ENCODE data around the gene KRTAP6-1.

The KRTAP6-1 gene

GRCh38 chr21:30613836-30614235 is at the start of gene KRTAP6-1:
KRTAP6-1 (minus strand) TSS chr21:30613930; CDS start chr21:30613904, 26 bp downstream.
- DNase-seq (ENCODE audit: extremely low read depth in 1 of 2, low read depth in 1 of 2) = no peak

- DNase-seq (ENCODE audit: extremely low read depth in 1 of 2, low read depth in 1 of 2) = no peak
These were observed 39.2 kb upstream of the KRTAP6-1 start for GRCh38 chr21:30652891-30653290.

- DNase-seq (ENCODE audit: extremely low read depth in 1 of 2, low read depth in 1 of 2) = no peak
These were observed 33.2 kb upstream of the KRTAP6-1 start for GRCh38 chr21:30646904-30647414.

GRCh38 chr21:30642564-30642963 is 28.8 kb upstream of the KRTAP6-1 start, which contains the start of gene KRTAP20-3:
KRTAP20-3 (plus strand) TSS chr21:30642864.
- no peak for DNase-seq (ENCODE audit: extremely low read depth in 1 of 2, low read depth in 1 of 2)

- no peak for DNase-seq (ENCODE audit: extremely low read depth in 1 of 2, low read depth in 1 of 2)
These were observed 25.0 kb upstream of the KRTAP6-1 start for GRCh38 chr21:30638686-30639085.

GRCh38 chr21:30634906-30635305 is 21.2 kb upstream of the KRTAP6-1 start, which contains the start of gene KRTAP20-2:
KRTAP20-2 (plus strand) TSS chr21:30635206; CDS start chr21:30635264, 58 bp downstream.
- no peak for DNase-seq (ENCODE audit: extremely low read depth in 1 of 2, low read depth in 1 of 2)

- DNase-seq (ENCODE audit: extremely low read depth in 1 of 2, low read depth in 1 of 2) = no peak
These were observed 15.5 kb upstream of the KRTAP6-1 start for GRCh38 chr21:30629200-30629599.

GRCh38 chr21:30628109-30628508 is 14.4 kb upstream of the KRTAP6-1 start:
- DNase-seq (ENCODE audit: extremely low read depth in 1 of 2, low read depth in 1 of 2) = no peak

- no peak for DNase-seq (ENCODE audit: extremely low read depth in 1 of 2, low read depth in 1 of 2)
These were observed 11.9 kb upstream of the KRTAP6-1 start for GRCh38 chr21:30625449-30626165.

GRCh38 chr21:30623362-30623761 is 9.6 kb upstream of the KRTAP6-1 start:
- DNase-seq (ENCODE audit: extremely low read depth in 1 of 2, low read depth in 1 of 2) = no peak

GRCh38 chr21:30620522-30620921 is 6.8 kb upstream of the KRTAP6-1 start, which contains the start of gene KRTAP20-4:
KRTAP20-4 (plus strand) TSS chr21:30620627.
- no peak for DNase-seq (ENCODE audit: extremely low read depth in 1 of 2, low read depth in 1 of 2)

GRCh38 chr21:30620080-30620479 is 6.3 kb upstream of the KRTAP6-1 start:
- DNase-seq (ENCODE audit: extremely low read depth in 1 of 2, low read depth in 1 of 2) = no peak

GRCh38 chr21:30616125-30616524 is 2.4 kb upstream of the KRTAP6-1 start, which contains the start of gene KRTAP20-1:
KRTAP20-1 (plus strand) TSS chr21:30616425; CDS start chr21:30616455, 30 bp downstream.
- DNase-seq (ENCODE audit: extremely low read depth in 1 of 2, low read depth in 1 of 2) = no peak

GRCh38 chr21:30615199-30615598 is 1.5 kb upstream of the KRTAP6-1 start:
- DNase-seq (ENCODE audit: extremely low read depth in 1 of 2, low read depth in 1 of 2) = no peak

GRCh38 chr21:30612132-30612531 is 1.6 kb downstream of the KRTAP6-1 start:
- no peak for DNase-seq (ENCODE audit: extremely low read depth in 1 of 2, low read depth in 1 of 2)

- DNase-seq (ENCODE audit: extremely low read depth in 1 of 2, low read depth in 1 of 2) = no peak
These were observed 7.8 kb downstream of the KRTAP6-1 start for GRCh38 chr21:30605968-30606367.

GRCh38 chr21:30600787-30601186 is 12.9 kb downstream of the KRTAP6-1 start, which contains the start of gene KRTAP22-1:
KRTAP22-1 (plus strand) TSS chr21:30601087.
- DNase-seq (ENCODE audit: extremely low read depth in 1 of 2, low read depth in 1 of 2) = no peak

- DNase-seq (ENCODE audit: extremely low read depth in 1 of 2, low read depth in 1 of 2) = no peak
These were observed 14.9 kb downstream of the KRTAP6-1 start, which contains the start of gene KRTAP6-2 for GRCh38 chr21:30598802-30599201. KRTAP6-2 (minus strand) TSS chr21:30598902; CDS start chr21:30598874, 28 bp downstream.

GRCh38 chr21:30592140-30592539 is 21.6 kb downstream of the KRTAP6-1 start, which contains the start of gene KRTAP6-3:
KRTAP6-3 (plus strand) TSS chr21:30592440; CDS start chr21:30592446, 6 bp downstream.
- no peak for DNase-seq (ENCODE audit: extremely low read depth in 1 of 2, low read depth in 1 of 2)

GRCh38 chr21:30590297-30590696 is 23.4 kb downstream of the KRTAP6-1 start, which contains the start of gene KRTAP22-2:
KRTAP22-2 (minus strand) TSS chr21:30590397.
- no peak for DNase-seq (ENCODE audit: extremely low read depth in 1 of 2, low read depth in 1 of 2)

- DNase-seq (ENCODE audit: extremely low read depth in 1 of 2, low read depth in 1 of 2) = no peak
These were observed 30.9 kb downstream of the KRTAP6-1 start for GRCh38 chr21:30582870-30583269.

GRCh38 chr21:30580132-30580531 is 33.6 kb downstream of the KRTAP6-1 start:
- DNase-seq (ENCODE audit: extremely low read depth in 1 of 2, low read depth in 1 of 2) = no peak

Measured in stimulated activated CD8-positive, alpha-beta memory T cell treated with anti-CD3 and anti-CD28 coated beads, Interleukin-7, amount 100 ng/mL, for 48 hours (primary cell).